Middle frontal gyrus (tissue), 1 donor: ENCODE measurements around the gene DENND6A.
"Not testable (repeated sequence)": the region's sequence is repeated elsewhere in the genome, so short reads cannot be mapped to it uniquely, and the experiment has no call there.

Experiments used
- DNase-seq: peaks from one replicate; pipeline ENCODE4 v3.0.0-alpha.2; 2015; ENCODE audit warnings: low spot score; ENCODE audit errors: extremely low spot score

DENND6A gene, protein sequence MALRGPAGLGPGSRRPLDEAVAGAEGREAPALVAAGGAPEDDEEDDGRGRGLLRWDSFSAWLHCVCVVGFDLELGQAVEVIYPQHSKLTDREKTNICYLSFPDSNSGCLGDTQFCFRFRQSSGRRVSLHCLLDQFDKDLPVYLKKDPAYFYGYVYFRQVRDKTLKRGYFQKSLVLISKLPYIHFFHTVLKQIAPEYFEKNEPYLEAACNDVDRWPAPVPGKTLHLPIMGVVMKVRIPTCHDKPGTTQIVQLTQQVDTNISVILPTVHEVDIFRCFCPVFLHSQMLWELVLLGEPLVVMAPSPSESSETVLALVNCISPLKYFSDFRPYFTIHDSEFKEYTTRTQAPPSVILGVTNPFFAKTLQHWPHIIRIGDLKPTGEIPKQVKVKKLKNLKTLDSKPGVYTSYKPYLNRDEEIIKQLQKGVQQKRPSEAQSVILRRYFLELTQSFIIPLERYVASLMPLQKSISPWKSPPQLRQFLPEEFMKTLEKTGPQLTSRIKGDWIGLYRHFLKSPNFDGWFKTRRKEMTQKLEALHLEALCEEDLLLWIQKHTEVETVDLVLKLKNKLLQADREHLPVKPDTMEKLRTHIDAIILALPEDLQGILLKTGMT

DNA sequence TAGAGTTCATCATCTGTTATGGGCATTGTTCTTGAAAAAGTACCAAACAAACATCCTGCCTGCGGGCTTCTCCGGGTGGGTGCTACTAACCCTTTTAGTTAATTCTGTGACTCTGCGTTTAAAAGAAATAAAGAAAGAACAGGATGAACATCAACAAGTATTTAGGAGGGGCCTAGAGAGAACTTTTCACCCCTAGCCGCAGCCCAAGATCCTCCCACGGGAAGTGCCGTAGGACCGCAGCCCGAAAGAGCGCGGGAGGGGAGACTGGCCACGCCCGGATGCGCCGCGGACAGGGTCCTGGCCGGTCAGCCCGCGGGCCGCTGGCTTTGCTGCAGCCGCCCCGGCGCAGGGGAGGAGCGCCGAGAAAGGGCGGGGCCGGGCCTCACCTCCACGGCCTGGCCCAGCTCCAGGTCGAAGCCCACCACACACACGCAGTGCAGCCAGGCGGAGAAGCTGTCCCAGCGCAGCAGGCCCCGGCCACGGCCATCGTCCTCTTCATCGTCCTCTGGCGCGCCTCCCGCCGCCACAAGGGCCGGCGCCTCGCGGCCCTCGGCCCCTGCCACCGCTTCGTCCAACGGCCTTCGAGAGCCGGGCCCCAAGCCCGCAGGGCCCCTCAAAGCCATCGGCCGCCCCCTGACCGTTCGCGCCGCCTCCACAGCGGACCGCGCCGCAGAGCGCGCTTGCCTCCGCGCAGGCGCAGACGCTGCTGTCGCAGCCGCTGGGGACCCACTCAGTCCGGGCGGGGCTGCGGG, at the start of gene DENND6A:
DENND6A (minus strand) TSS at position 682 of the 752 bp plus-strand sequence; CDS start at position 623, 59 bp downstream.
- DNase-seq, result peak; percentile 92

DNA sequence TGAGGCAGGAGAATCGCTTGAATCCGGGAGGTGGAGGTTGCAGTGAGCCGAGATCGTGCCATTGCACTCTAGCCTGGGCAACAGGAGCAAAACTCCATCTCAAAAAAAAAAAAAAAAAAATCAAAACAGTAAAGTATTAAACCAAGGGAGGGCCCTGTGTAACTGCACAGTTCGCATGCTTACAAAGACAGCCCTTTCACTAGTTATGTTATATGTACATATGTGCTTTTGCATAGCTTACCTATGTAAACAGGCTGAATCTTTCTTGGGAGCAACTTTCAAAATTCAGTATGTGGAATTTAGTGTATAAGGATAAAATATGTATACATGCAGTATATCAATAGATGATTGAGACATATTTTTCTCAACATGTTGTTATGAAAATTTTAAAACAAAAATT, 47.1 kb upstream of the DENND6A start:
- DNase-seq, result no peak

DNA sequence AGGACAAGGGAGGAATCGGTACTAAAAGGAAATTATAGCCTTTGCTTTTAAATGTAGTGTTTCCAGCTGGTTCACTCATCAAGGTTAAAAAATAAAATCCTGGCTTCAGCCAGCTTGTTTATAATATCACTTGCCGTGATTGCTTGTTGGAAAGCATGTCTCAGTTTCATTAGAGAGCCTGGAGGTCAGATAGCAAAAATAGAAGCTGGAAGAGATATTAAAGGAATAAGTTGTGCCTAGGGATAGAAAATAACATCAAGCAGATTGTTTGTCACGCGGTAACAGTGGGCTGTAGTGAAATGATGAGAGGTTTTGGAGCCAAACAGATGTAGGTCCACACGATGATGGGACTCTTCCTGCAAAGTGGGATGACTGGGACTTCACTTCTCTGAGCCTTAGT, 45.5 kb upstream of the DENND6A start:
- DNase-seq, result no peak

DNA sequence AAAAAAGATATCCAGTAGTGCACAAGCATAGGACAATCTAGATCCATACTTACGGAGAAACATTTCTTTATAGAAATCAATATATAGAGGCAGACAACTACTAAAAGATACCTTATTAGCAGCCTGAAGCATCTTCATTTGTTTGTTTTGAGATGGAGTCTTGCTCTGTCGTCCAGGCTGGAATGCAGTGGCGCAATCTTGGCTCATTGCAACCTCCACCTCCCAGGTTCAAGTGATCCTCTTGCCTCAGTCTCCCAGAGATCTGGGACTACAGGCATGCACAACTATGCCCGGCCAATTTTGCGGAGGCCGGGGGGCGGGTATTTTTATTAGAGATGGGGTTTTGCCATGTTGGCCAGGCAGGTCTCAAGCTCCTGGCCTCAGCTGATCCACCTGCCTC, 45.0 kb upstream of the DENND6A start:
- DNase-seq, result no peak

DNA sequence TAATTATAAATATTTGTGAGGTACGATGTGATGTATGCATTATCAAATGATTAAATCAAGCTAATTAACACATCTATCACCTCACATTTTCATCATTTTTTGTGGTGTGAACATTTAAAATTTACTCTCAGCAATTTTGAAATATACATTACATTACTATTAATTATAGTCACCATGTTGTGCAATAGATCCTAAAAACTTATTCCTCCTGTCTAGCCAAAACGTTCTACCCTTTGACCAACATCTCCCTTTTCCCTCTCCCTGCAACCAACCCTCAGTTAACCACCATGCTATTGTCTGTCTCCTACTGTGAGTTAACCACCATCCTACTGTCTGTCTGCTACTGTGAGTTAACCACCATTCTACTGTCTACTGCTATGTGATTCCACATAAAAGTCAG, 42.5 kb upstream of the DENND6A start:
- no peak for DNase-seq

DNA sequence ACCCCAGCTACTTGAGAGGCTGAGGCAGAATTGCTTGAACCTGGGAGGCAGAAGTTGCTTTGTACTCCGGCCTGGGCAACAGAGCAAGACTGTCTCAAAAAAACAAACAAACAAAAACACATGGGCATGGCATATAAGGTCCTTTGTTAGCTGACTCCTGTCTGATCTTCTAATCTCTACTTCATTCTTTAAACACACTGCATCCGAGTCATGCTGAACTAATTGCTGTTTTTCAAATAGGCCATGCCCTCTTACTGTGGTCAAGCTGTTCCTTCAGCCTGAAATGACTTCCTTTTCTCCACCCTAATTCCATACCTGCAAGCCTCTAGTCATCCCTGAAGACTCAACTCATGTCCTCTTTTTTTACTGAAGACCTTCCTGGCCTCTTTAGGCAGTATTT, 40.9 kb upstream of the DENND6A start:
- no peak for DNase-seq

DNA sequence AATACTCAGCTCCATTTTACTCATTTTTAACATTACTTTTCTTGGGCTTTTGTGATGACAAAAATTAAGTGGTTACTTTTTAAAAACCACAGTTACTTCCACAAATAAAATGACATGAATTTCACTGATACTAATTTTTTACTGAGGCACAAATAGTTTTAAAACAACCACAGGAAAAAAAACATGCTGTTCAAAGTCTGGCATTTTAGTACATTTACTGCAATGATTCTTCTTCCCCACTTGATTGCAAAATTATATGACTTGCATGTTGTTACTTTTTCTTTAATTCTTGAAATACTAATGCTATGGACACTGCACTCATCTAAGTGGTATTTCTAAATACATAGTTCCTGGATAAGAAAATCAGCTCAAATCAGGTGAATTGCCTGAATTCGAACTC, 38.4 kb upstream of the DENND6A start:
- no peak for DNase-seq

DNA sequence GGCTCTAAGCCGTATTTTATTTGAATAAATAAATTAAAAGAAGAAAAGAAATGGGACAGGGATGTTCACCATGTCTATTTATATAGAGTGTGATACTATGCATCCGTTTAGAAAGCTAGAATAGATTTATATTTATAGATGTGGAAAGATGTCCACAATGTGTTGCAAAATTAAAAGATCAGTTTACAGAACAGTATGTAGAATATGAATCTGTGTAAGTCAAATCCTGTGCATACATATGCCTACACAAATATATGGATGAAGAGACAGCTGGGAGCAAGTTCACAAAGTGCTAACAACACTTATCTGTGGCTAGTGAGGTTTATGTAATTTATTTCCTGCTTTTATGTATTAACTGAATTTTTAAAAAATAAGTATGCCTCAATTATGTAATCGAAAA, 37.8 kb upstream of the DENND6A start:
- DNase-seq, result no peak

DNA sequence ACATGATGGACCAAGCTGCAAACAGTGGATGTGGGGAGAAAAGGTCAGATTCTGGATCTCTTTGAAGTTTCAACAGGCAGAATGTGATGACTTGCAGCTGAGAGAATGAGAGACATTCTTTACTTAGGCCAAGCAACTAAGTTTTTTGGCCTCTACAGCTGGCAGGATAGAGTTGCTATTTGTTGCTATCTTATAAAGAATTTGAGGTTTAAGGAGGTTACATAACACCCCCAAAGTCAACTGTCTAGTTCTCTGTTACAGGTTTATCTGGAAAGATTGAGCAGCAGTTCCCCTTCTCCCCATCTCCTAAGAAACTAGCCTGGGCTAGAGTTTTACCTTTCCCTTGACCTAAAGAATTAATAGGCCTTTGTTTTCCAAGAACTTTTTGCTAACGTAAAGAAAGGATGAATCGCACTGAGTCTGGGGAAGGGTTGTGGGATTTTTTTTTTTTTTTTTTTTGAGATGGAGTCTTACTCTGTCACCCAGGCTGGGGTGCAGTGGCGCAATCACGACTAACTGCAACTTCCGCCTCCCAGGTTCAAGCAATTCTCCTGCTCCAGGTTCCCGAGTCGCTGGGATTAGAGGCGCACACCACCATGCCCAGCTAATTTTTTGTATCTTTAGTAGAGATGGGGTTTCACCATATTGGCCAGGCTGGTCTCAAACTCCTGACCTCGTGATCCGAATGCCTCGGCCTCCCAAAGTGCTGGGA, 36.6 kb upstream of the DENND6A start:
- no peak for DNase-seq

DNA sequence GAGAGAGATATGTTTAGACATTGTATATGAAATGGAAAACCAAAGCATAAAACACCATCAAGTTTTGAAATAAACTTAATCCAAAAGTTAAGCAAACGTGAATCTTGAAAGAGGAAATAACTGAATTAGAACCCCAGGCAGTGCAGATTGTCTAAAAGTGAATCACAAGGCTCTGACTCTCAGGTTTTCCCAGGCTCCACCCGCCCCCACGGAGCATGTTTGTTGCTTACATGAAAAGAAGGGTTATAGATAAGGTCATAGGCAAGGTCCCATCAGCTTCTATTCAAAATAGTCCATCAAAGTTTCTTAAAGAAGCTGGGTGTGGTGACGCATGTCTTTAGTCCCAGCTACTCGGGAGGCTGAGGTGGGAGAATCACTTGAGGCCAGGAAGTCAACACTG, 34.2 kb upstream of the DENND6A start:
- no peak for DNase-seq

DNA sequence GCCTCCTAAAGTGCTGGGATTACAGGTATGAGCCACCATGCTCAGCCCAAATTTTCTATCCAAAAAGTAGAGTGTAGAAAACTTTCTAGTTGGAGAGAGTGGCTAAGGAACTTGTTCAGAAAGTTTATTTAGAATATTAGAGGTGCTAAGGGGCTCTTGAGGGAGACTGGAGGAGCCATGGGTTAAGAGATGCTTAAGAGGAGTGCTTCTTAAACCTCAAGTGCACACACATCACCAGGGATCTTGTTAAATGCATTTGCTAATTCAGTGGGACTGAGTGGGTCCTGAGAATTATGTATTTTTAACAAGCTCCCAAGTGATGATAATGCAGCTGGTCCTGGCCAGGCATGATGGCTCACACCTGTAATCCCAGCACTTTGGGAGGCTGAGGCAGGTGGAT, 33.5 kb upstream of the DENND6A start:
- DNase-seq, result no peak

DNA sequence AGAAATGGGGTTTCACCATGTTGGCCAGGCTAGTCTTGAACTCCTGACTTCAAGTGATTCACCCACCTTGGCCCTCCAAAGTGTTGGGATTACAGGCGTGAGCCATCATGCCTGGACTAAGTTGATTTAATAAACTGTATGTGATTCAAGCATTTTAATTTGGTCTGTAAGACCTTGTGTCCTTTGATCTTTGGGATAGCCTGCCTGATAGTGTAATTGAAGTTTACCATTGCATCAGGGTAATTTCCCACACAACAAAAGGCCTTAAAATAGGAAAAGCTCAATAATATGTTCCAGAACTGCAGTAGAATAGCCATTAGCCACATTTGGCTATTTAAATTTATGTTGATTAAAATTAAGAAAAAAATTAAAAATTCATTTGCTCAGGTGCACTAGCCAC, 25.2 kb upstream of the DENND6A start:
- no peak for DNase-seq

DNA sequence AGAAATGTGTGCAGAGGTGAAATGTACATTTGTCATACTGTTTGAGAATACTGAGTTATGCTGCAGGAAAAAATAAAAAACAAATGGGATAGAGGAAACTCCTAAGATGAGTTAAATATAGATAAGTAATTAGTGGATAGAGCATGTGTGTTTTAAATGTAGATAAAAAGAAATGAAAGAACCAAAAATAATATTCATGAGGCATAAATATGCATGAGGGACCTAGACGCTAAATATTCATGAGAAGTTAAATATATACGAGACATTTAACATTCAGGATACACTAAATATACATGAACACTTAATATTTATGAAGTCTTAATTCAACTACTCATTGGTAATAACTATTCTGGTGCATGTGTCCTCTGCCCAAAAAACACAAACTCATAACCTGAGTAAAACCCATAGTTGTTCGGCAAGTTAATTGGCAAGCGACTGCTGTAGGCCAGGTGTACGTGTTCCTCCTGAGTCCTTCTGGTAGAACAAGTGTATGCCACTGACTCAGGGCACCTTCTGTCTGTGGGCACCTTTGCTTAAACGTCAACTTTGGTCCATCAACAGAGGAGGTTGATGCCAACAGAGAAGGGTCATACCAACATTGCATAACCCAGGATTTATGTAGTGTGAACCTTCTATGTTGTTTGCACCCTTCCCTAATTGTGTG, 24.5 kb upstream of the DENND6A start:
- no peak for DNase-seq

DNA sequence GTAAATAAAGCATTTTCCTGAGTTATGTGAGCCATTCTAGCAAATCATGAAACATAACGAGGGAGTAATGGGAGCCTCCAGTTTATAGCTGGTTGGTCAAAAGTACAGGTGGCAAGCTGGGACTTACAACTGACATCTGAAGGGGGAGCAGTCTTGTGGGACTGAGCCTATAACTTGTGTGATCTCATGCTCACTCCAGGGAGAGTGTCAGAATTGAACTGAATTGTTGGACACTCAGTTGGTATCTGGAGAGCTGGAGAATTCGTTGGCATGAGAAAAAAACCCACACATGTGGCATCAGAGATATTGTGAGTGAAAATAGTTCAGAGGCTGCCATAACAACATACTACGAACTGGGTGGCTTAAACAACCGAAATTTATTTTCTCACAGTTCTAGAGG, 22.8 kb upstream of the DENND6A start:
- DNase-seq, result no peak

DNA sequence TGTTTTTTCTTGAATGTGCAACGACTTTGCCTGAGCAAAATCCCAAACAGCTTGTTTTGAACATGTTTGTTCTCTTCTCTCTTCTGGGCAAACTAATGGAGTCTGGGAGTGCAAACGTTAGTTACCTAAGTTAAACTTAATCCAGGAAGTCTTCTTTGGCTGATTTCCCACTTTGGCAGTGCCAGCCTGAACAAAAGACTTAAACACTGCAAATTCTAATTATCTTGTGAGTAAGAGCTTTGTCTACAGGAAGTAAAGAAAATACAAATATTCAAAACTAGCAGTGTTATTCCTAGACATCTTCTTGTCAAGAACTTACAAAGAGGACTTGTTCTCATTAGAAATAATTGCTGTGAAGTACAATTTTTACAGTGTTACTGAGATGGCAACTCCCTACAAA, 16.7 kb upstream of the DENND6A start:
- DNase-seq, result no peak

DNA sequence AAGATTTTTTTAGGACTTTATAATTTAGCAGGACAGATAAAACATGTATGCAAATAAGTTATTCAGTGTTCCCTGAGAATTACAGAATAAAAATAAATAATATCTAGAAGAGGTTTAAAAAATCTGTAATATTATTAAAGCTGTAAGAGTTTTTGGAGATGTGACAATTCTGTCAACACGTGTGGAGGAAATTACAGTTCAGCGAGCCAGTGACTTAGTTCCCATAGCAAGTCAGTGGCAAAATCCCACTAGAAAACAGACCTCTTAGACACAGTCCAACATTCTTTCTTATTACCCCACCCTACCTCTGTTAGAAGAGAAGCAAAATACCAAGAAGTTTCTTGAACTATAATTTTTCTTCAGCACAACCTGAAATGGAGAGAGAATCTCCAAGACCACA, 16.2 kb upstream of the DENND6A start:
- no peak for DNase-seq

DNA sequence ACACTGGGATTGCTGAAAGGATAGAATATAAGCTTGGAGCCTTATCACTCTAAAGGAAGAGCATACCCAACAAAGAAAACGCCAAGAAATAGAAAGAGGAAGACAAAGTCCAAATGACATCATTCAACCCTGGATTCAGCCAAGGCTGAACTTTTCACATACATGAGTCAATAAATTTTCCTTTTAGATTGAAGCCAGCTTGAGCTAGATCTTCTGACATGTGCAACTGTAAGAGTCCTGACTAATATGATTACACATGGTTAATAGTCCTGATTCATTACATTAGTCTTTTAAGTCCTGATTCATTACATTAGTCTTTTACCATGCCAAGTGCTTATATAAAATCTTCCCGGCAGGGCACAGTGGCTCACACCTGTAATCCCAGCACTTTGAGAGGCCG, 13.6 kb upstream of the DENND6A start:
- no peak for DNase-seq

DNA sequence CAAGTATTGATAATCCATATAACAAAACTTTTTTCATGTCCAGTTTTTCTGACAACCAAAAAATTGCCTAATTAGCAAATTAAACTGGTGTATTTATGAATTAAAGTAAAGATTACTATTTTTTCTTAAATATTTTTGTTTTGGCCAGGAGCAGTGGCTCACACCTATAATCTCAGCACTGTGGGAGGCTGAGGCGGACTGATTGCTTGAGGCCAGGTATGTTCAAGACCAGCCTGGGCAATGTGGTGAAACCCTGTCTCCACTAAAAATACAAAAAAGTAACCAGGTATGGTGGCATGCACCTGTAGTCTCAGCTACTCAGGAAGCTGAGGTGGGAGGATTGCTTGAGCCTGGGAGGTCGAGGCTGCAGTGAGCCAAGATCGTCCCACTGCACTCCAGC, 12.5 kb upstream of the DENND6A start:
- DNase-seq, result not testable (repeated sequence)

DNA sequence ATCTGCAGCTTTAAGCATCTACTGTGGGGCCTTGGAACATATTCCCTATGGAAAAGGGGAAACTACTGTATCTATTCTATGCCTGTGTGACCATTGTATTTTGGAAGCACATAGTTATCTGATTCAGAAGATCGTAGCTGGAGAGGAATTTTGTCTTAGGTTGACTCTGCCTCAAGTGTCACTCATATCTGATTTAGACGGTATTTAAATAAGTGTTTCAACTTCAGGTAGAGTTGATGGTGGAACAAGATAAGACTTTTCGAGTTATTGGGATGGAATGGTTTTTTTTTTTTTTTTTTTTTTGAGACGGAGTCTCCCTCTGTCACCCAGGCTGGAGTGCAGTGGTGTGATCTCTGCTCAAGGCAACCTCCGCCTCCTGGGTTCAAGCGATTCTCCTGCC, 8.9 kb upstream of the DENND6A start:
- no peak for DNase-seq

DNA sequence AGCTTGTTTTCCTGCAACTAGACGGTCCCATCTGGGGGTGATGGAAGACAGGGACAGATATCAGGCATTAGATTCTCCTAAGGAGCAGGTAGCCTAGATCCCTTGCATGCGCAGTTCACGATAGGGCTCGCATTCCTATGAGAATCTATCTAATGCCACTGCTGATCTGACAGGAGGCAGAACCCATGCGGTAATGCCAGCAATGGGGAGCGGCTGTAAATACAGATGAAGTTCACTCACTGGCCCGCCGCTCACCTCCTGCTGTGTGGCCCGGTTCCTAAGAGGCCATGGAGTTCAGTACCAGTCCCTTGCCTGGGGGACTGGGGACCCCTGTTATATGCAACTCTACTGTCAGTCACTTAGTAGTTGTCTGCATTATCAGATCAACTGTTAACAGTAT, 7.9 kb upstream of the DENND6A start:
- DNase-seq, result no peak

DNA sequence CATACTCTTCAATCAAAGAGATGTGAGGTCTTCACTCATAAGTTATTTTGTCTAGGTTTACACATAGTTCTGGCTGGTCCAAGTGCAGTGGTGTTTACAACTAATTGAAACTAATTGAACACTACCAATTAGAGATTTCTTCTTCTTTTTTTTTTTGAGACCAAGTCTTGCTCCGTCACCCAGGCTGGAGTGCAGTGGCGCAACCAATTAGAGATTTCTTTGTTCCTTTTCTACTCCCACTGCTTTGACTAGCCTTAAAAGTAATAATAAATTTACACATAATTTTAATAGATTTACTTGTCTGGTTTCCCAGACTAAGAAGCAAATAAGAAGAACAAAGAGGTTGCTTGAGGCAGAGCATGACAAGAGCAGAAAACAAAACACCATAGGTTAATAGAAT, 6.7 kb upstream of the DENND6A start:
- DNase-seq, result no peak
